HG03066 (cell line): Measurements from ENCODE around the gene BRD1.

ENCODE experiments used
- ATAC-seq: cut with Tn5 transposase; IDR thresholded peaks from one replicate; pipeline ENCODE4 v1.9.1; 2021; ENCODE audit warnings: low read depth; ENCODE audit not compliant: unreplicated experiment

The BRD1 gene

GRCh38 chr22:49755631-49756001 is 72.1 kb downstream of the BRD1 start:
- ATAC-seq, result no peak

- no peak for ATAC-seq
Measured at GRCh38 chr22:49754696-49755630, 72.7 kb downstream of the BRD1 start.

- no peak for ATAC-seq
Measured at GRCh38 chr22:49753961-49754695, 73.5 kb downstream of the BRD1 start.

GRCh38 chr22:49753276-49753890 is 74.3 kb downstream of the BRD1 start:
- ATAC-seq, result no peak

GRCh38 chr22:49752598-49753091 is 75.0 kb downstream of the BRD1 start:
- ATAC-seq, result no peak

GRCh38 chr22:49751966-49752597 is 75.6 kb downstream of the BRD1 start:
- ATAC-seq, result no peak

- no peak for ATAC-seq
Measured at GRCh38 chr22:49751318-49751965, 76.2 kb downstream of the BRD1 start.

- ATAC-seq, result no peak
Measured at GRCh38 chr22:49749885-49750510, 77.7 kb downstream of the BRD1 start.

GRCh38 chr22:49749227-49749626 is 78.4 kb downstream of the BRD1 start:
- ATAC-seq, result no peak

GRCh38 chr22:49748514-49748913 is 79.2 kb downstream of the BRD1 start:
- no peak for ATAC-seq

GRCh38 chr22:49747716-49748115 is 80.0 kb downstream of the BRD1 start:
- ATAC-seq, result no peak

- no peak for ATAC-seq
Measured at GRCh38 chr22:49747130-49747529, 80.5 kb downstream of the BRD1 start.

- ATAC-seq, result no peak
Measured at GRCh38 chr22:49746065-49746464, 81.6 kb downstream of the BRD1 start.

GRCh38 chr22:49740242-49740641 is 87.4 kb downstream of the BRD1 start:
- ATAC-seq, result no peak

- no peak for ATAC-seq
Measured at GRCh38 chr22:49739138-49739537, 88.5 kb downstream of the BRD1 start.

- ATAC-seq, result no peak
Measured at GRCh38 chr22:49738566-49738965, 89.1 kb downstream of the BRD1 start.

GRCh38 chr22:49738006-49738405 is 89.7 kb downstream of the BRD1 start:
- ATAC-seq, result no peak

GRCh38 chr22:49737101-49737551 is 90.5 kb downstream of the BRD1 start:
- no peak for ATAC-seq

GRCh38 chr22:49736538-49736937 is 91.1 kb downstream of the BRD1 start:
- no peak for ATAC-seq
